Measurements from ENCODE around the gene APLP1. TPM values are rescaled to one million over a fixed set of nuclear protein-coding genes. Genes with fewer than 3 reads are reported as not detected.

APLP1 gene
- total RNA-seq, 1 donor from 2014 or later, result 1.5 TPM

DNA sequence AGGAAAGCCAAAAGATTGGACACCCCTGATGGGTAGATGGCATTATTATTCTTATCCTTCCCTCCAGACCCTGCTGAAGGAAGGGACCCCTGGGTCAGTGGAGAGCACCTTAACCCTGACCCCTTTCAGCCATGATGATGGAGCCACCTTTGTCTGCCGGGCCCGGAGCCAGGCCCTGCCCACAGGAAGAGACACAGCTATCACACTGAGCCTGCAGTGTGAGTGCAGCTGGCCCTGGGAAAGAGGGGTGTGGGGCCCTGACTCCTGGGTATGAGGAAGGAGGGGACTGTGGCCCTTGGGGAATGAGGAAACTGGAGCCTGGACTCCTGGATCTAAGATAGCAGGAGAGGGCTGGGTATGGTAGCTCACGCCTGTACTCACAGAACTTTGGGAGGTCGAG lies 9.0 kb upstream of the APLP1 start:
- DNase-seq (ENCODE audit: extremely low spot score in 2 of 2), result no peak
- intact Hi-C loops (cut with DNase I), result no loop called here
- Histone ChIP-seq H3K4me3 (no peak overlapping the region), H3K27ac (no peak overlapping the region), H3K4me1 (peaks cover 15% of the 10 kb centered on the region), H3K36me3 (no peaks in the 10 kb centered on the region), H3K27me3 (peaks cover 10% of the 10 kb centered on the region), H3K9me3 (no peaks in the 10 kb centered on the region)
- TF ChIP-seq POLR2A (IDR thresholded peaks at IDR 0.05) (no peak), POLR2AphosphoS5 (IDR thresholded peaks at IDR 0.05; ENCODE audit: insufficient read depth in 1 of 2, low read depth in 1 of 2) (no peak)
- TF ChIP-seq, protein P1, sequence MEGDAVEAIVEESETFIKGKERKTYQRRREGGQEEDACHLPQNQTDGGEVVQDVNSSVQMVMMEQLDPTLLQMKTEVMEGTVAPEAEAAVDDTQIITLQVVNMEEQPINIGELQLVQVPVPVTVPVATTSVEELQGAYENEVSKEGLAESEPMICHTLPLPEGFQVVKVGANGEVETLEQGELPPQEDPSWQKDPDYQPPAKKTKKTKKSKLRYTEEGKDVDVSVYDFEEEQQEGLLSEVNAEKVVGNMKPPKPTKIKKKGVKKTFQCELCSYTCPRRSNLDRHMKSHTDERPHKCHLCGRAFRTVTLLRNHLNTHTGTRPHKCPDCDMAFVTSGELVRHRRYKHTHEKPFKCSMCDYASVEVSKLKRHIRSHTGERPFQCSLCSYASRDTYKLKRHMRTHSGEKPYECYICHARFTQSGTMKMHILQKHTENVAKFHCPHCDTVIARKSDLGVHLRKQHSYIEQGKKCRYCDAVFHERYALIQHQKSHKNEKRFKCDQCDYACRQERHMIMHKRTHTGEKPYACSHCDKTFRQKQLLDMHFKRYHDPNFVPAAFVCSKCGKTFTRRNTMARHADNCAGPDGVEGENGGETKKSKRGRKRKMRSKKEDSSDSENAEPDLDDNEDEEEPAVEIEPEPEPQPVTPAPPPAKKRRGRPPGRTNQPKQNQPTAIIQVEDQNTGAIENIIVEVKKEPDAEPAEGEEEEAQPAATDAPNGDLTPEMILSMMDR (IDR thresholded peaks at IDR 0.05), result no peak

GRCh38 chr19:35860436-35860817 lies 7.9 kb upstream of the APLP1 start:
- H3K36me3 ChIP-seq, result no peaks in the 10 kb centered on the region
- peaks cover 15% of the 10 kb centered on the region for H3K4me1 ChIP-seq
- TF ChIP-seq POLR2A (IDR thresholded peaks at IDR 0.05) (no peak), POLR2AphosphoS5 (IDR thresholded peaks at IDR 0.05; ENCODE audit: insufficient read depth in 1 of 2, low read depth in 1 of 2) (no peak)
- TF ChIP-seq, protein P1 (IDR thresholded peaks at IDR 0.05), result no peak
- intact Hi-C loops (cut with DNase I), result no loop called here
- H3K27me3 ChIP-seq, result peaks cover 10% of the 10 kb centered on the region
- DNase-seq (ENCODE audit: extremely low spot score in 2 of 2), result no peak
- no peak overlapping the region for H3K27ac ChIP-seq
- no peaks in the 10 kb centered on the region for H3K9me3 ChIP-seq
- no peak overlapping the region for H3K4me3 ChIP-seq

- TF ChIP-seq POLR2AphosphoS5 (IDR thresholded peaks at IDR 0.05; ENCODE audit: insufficient read depth in 1 of 2, low read depth in 1 of 2) (no peak), POLR2A (IDR thresholded peaks at IDR 0.05) (no peak)
- TF ChIP-seq, protein P1 (IDR thresholded peaks at IDR 0.05), result no peak
- no peak overlapping the region for H3K27ac ChIP-seq
- DNase-seq (ENCODE audit: extremely low spot score in 2 of 2), result no peak
- intact Hi-C loops (cut with DNase I), result no loop called here
- H3K4me3 ChIP-seq, result no peak overlapping the region
- H3K9me3 ChIP-seq, result no peaks in the 10 kb centered on the region
- H3K36me3 ChIP-seq, result no peaks in the 10 kb centered on the region
- peaks cover 9% of the 10 kb centered on the region for H3K27me3 ChIP-seq
- H3K4me1 ChIP-seq, result peaks cover 13% of the 10 kb centered on the region
Measured at GRCh38 chr19:35860818-35861639, 7.3 kb upstream of the APLP1 start.

DNA sequence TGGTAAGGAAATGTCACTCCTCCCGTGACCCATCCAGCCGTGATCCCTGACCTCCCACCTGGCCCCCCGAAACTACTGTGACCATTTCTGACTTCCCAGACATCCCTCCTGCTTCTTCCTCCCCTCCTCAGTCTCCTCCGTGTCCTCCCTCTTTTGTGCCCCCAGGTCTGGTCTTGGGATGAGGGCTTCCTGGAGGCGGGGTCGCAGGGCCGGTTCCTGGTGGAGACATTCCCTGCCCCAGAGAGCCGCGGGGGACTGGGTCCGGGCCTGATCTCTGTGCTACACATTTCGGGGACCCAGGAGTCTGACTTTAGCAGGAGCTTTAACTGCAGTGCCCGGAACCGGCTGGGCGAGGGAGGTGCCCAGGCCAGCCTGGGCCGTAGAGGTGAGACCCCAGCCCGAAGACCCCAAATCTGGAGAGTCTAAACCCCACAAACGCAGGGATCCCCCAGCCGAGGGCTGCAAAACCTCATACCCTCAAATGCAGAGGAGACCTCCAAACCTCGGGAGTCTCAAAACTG lies 6.7 kb upstream of the APLP1 start:
- no peak overlapping the region for H3K4me3 ChIP-seq
- H3K4me1 ChIP-seq, result peaks cover 6% of the 10 kb centered on the region
- no peak for DNase-seq (ENCODE audit: extremely low spot score in 2 of 2)
- H3K9me3 ChIP-seq, result no peaks in the 10 kb centered on the region
- H3K27me3 ChIP-seq, result peaks cover 3% of the 10 kb centered on the region
- H3K36me3 ChIP-seq, result no peaks in the 10 kb centered on the region
- H3K27ac ChIP-seq, result no peak overlapping the region
- TF ChIP-seq, protein P1 (IDR thresholded peaks at IDR 0.05), result no peak
- TF ChIP-seq POLR2A (IDR thresholded peaks at IDR 0.05), result no peak
- intact Hi-C loops (cut with DNase I), result no loop called here

- H3K9me3 ChIP-seq, result no peaks in the 10 kb centered on the region
- intact Hi-C loops (cut with DNase I), result no loop called here
- H3K4me1 ChIP-seq, result no peaks in the 10 kb centered on the region
- H3K36me3 ChIP-seq, result no peaks in the 10 kb centered on the region
- no peaks in the 10 kb centered on the region for H3K27me3 ChIP-seq
- H3K27ac ChIP-seq, result no peak overlapping the region
- H3K4me3 ChIP-seq, result no peak overlapping the region
- DNase-seq (ENCODE audit: extremely low spot score in 2 of 2), result no peak
- TF ChIP-seq POLR2AphosphoS5 (IDR thresholded peaks at IDR 0.05; ENCODE audit: insufficient read depth in 1 of 2, low read depth in 1 of 2) (no peak), POLR2A (IDR thresholded peaks at IDR 0.05) (no peak)
- TF ChIP-seq, protein P1 (IDR thresholded peaks at IDR 0.05), result no peak
Measured at GRCh38 chr19:35862528-35862927, 5.8 kb upstream of the APLP1 start.
